Fibroblast of skin of left quadriceps (primary cell): Measurements from ENCODE around the gene KBTBD7.
A peak's percentile ranks its signal among the peaks of the same experiment; 100 is the strongest.
"Not testable (repeated sequence)": the region's sequence is repeated elsewhere in the genome, so short reads cannot be mapped to it uniquely, and the experiment has no call there.

ENCODE experiments used
- DNase-seq, 2 experiments: peaks; one replicate each; pipeline ENCODE4 v3.0.0-alpha.2; 2013; ENCODE audit warnings: low read depth in 2 of 2

Gene KBTBD7

GRCh38 chr13:41196620-41197019 is 2.3 kb upstream of the KBTBD7 start:
- no peak for DNase-seq

GRCh38 chr13:41196011-41196410 is 1.6 kb upstream of the KBTBD7 start:
- no peak for DNase-seq

GRCh38 chr13:41193469-41193868 is 900 bp downstream of the KBTBD7 start:
- DNase-seq = no peak

DNA sequence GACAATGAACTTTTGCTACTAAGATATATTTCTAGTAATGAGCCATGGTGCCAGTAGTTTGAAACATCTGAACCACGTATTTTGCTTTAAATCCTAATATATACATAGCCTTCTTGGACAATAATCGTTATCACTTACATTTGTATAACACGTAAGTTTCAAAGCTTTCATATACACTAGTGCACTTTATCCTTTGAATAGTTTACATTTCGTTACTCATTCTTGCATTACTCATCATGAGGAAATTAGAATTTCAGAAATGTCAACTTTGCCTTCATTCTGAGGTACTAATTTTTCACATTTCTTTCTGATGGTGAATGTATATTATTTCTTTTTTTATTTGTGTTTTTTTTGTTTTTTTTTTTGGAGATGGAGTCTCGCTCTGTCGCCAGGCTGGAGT is 5.8 kb downstream of the KBTBD7 start:
- no peak for DNase-seq

- no peak for DNase-seq
Observed at GRCh38 chr13:41186481-41186880, 7.9 kb downstream of the KBTBD7 start.

DNA sequence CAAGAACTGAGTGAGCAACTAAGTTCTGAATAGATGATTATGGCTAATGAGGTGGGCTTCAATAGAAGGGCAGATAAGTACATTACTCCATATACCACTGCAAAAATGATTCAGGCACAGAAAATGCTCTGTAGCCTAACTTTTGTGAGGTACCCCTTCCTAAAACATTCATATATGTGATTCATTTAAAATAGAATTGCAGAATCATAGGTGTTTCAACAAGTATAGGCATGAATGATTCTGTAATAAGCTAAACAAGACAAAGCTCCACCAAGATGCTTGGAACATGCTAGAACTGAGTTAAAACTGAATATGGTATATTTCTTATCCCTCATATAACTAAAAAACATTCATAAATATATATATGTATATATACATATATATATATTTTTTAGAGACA is 12.1 kb downstream of the KBTBD7 start:
- no peak for DNase-seq

DNA sequence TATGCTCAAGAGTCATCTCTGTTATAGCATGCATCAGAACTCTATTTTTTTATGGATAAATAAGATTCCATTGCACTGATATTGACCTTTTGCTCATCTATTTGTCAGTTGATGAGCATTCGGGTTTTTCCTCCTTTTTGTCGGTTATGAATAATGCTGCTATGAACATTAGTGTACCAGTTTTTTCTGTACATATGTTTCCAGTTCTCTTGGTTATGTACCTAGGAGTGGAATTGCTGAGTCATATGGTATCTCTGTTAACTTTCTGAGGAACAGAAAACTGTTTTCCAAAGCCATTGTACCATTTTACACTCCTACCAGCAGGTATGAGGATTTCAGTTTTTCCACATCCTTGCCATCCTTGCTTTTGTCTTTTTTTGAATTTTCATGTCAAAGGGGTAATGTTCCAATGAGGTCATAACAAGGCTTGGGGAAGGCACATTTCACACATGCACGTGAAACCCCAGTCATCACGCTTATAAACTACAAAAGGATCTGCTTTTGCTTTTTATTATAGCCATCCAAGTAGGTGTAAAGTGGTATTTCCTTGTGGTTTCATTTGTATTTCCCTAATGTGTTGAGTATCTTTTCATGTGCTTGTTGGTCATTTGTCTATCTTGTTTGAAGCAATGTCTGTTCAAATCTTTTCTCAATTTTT is 14.6 kb downstream of the KBTBD7 start:
- peak; percentile 37 to 51 for DNase-seq

GRCh38 chr13:41178040-41178439 is 16.3 kb downstream of the KBTBD7 start:
- no peak for DNase-seq

GRCh38 chr13:41177616-41178015 is 16.8 kb downstream of the KBTBD7 start:
- no peak for DNase-seq

DNA sequence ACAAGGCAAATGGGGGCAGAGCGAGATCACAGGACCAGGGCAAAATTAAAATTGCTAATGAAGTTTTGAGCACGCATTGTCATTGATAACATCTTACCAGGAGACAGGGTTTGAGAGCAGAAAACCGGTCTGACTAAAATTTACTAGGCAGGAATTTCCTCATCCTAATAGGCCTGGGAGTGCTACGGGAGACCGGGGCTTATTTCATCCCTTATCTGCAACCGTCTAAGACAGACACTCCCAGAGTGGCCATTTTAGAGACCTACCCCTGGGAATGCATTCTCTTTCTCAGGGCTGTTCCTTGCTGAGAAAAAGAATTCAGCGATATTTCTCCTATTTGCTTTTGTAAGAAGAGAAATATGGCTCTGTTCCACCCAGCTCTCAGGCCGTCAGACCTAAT is 18.8 kb downstream of the KBTBD7 start:
- not testable (repeated sequence) for DNase-seq

DNA sequence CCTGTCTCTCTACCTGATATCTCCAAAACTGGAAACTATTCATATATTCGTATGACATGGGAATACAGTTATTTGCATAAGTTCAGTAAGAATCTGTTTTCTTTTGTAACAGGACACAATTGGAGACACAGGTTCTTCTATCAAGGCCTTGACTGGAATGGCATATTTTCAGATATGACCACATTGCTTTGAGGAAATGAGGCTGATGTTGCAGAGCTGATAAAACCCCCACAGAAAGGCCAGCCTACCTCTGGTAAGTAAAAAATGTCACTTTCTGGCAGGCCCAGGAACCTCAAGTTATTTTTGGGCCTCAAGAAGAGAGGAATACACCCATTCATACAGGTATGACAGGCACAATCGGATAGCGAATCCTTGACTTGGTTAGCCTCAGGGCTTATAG is 32.2 kb downstream of the KBTBD7 start:
- DNase-seq = no peak

DNA sequence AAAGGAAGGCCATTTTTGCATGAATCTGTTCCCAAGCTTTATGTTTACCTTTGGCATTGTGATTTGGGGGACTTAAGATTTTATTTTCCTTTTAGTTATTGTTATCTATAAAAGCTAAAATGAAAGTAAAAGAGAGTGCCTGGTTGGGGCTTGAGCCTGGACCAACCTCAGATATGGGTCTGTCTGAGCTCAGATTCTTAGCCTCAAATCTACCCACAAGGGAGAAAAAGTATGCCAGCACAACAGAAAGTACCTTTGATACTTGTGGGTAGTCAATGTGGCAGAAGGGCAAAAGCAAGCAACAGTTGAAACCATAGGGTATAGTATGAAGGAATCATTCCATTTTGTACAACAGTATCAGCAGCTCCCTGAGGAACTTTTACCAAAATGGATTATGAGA is 35.2 kb downstream of the KBTBD7 start:
- no peak for DNase-seq

GRCh38 chr13:41157048-41157717 is 37.2 kb downstream of the KBTBD7 start:
- DNase-seq = no peak

GRCh38 chr13:41156620-41157019 is 37.7 kb downstream of the KBTBD7 start:
- DNase-seq = no peak

DNA sequence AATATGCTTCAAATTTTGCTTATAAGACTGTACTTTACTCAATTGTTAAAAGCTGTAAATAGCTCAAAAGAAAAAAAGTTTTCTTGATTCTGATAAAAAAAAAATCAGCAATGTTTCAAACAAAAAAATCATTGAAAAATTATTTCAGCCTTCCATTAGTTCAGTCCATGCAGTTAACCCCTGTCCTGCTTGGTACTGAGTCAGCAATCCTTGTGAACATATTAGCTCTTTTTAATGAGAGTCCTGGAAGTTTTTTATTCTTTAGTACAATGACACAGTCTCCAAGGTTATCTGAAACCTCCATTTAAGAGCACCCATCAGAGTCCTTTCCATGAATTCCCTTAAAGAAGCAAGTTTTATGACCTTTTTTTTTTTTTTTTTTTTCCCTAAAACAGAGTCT is 40.3 kb downstream of the KBTBD7 start:
- no peak for DNase-seq

GRCh38 chr13:41152005-41152404 is 42.4 kb downstream of the KBTBD7 start:
- DNase-seq = no peak

GRCh38 chr13:41150058-41150457 is 44.3 kb downstream of the KBTBD7 start:
- DNase-seq = no peak

- no peak for DNase-seq
Observed at GRCh38 chr13:41148419-41149283, 45.7 kb downstream of the KBTBD7 start.

DNA sequence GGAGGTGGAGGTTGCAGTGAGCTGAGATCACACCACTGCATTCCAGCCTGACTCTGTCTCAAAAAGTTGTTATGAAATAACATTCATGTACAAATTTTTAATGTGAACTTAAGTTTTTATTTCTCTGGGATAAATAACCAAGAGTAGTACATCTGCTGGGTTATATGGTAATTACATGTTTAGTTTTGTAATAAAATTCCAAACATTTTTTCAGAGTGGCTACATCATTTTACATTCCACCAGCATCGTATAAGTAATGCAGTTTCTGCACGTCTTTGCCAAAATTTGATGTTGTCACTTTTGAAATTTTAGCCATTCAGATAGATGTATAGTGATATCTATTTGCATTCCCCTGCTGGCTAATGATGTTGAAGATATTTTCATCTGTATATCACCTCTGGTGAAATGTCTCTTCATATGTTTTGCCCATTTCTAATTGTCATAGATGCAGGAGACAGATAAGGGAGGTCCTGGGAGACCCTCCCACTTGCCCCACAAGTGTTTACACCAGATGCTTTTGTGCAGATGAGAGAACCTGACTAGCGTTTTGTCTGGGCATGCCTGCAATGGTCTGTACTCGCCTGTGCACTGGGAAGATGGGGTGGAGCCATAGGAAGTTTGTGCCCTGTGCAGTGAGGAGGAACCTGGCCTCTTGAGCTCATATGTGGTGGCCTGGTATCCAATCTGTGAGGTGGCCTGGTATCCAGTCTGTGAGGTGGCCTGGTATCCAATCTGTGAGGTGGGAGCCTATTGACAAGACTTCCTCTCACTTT is 49.0 kb downstream of the KBTBD7 start:
- DNase-seq = peak; percentile 64 to 67

DNA sequence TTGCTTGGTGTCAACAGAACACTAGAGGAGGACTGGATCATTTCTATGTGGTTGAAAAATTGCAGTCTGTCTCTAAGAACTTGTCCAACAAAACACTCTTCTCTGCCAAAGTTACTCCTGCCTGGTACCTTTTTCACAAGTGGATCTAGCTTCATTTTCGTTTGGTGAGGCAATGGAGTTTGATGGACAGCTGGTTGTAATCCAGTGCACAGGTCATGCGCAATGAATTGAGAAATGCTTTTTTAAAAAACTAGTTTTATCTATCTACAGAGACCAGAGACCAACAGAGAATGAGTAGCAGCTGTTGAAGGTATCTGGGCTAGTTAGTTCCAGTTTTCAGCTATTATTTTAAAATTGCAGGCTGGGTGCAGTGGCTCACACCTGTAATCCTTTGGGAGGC is 49.8 kb downstream of the KBTBD7 start:
- no peak for DNase-seq
